MG63 (cell line): ENCODE measurements around the gene PCLO. TPM values are rescaled to one million over a fixed set of nuclear protein-coding genes. Genes with fewer than 3 reads are reported as not detected.
"Not testable (repeated sequence)": the region's sequence is repeated elsewhere in the genome, so short reads cannot be mapped to it uniquely, and the experiment has no call there.

Experiments used
- DNase-seq: peaks from one replicate; pipeline ENCODE4 v3.0.0-alpha.2; 2020
- H3K27me3 ChIP-seq: fragments of 250-450 bp; sonication (Bioruptor Pico); 2 replicates; pipeline ENCODE4 v1.5.1; 2020; ENCODE audit warnings: mild to moderate bottlenecking, moderate library complexity
- H3K36me3 ChIP-seq: fragments of 250-450 bp; sonication (Bioruptor Pico); 2 replicates; pipeline ENCODE4 v1.5.1; 2020; ENCODE audit warnings: mild to moderate bottlenecking, moderate library complexity
- H3K4me3 ChIP-seq: fragments of 250-450 bp; sonication (Bioruptor Pico); 2 replicates; pipeline ENCODE4 v1.5.1; 2020; ENCODE audit warnings: mild to moderate bottlenecking, moderate library complexity
- H3K9me3 ChIP-seq: fragments of 250-450 bp; sonication (Bioruptor Pico); 2 replicates; pipeline ENCODE4 v1.5.1; 2020; ENCODE audit warnings: mild to moderate bottlenecking, moderate library complexity
- total RNA-seq: library from RNA; depleted of rRNA; stranded (reverse); fragments of >200 nt; shearing (Covaris generic); gene quantifications from 2 replicates; pipeline ENCODE4 v1.2.3, GENCODE V29; 2014; ENCODE audit warnings: low replicate concordance

The PCLO gene
- total RNA-seq, 1 experiment from 2014 or later = not detected

DNA sequence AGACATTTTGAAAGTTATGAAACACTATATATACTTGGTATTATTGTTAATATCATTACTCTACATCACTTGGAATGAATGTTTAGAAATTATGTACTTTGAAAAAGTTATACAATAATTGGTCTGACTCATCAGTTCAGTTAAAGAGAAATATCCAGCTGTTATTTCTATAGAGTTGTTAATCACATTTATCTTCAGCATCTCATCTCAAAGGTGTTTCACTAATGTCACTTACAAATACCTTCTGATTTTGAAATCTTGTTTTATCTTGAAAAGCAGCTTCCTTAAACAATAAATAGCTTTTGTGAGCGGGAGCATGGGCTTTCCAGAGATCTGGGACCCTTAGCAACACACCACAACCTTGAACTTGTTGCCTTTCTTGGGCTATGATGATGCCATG, 205.2 kb downstream of the PCLO start:
- no peaks in the 10 kb centered on the region for H3K27me3 ChIP-seq
- no peak overlapping the region for H3K4me3 ChIP-seq
- no peak for DNase-seq
- H3K36me3 ChIP-seq = no peaks in the 10 kb centered on the region
- H3K9me3 ChIP-seq = no peaks in the 10 kb centered on the region

DNA sequence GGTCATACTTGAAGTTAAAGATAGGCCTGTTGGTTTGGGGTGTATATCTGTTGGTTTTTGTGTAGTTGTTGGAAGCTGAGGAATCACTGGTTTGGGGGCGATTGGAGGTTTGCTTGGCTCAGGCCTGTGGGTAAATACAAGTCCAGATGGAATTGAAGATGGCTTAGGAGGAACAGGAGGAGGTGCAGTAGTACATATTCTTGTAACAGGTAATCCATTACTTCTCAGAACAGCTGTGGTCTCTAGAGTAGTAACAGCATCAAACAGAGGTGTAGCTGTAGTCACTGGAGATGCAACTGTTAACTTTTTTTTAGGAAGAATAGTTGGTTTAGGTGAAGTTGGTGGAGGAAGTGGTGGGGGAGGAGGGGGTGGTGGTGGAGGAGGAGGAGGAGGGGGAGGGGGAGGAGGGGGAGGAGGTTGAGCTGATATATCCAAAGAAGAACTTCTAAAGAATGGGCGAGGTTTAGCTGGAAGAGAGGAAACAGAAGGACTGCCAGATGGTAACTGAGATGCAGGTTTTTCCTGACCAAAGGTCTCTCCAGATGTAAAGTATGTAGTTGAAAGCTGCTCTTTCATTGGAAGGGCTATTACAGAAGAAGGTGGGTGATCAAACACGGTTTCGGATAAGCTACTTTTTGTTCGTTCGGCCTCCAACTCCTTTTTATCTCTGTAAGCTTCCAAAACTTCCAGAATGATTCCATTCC, 209.2 kb downstream of the PCLO start:
- Histone ChIP-seq H3K36me3 (no peaks in the 10 kb centered on the region), H3K27me3 (no peaks in the 10 kb centered on the region), H3K4me3 (no peak overlapping the region), H3K9me3 (no peaks in the 10 kb centered on the region)
- no peak for DNase-seq

DNA sequence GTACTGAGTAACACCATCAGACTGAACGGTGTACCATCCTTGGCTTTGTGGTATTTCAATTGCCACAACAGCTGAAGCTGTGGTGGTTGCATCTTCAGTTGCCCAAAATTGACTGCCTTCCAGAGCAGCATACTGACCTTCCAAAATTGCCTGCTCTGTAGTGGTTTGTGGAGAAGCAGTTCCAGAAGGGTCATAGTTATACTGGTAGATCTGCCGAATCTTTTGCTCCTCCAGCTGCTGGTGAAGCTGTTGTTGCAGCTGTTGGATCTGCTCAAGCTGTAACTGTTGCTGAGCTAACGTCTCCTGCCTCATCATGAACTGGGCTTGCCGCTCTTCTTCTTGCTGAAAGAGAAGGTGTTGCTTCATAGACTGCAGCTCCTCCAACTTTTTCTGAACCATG, 212.2 kb downstream of the PCLO start:
- H3K4me3 ChIP-seq = no peak overlapping the region
- H3K27me3 ChIP-seq = no peaks in the 10 kb centered on the region
- no peaks in the 10 kb centered on the region for H3K36me3 ChIP-seq
- H3K9me3 ChIP-seq = no peaks in the 10 kb centered on the region
- DNase-seq = no peak

DNA sequence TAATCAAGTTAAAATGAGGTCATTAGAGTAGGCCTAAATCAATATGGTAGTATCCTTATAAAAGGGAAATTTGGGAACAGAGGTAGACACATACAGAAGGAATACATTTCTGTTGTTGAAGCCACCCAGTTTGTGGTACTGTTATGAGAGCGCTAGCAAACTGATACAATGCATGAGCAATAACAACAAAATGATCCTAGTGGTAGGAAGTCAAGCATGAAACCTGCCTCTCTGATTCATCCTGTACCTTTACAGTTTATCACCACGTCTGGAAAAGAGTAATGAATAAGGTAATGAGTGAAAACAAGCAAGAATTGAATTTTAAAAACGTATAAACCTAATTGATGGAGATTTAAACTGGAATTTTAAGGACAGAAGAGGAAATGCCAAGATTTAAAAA, 217.2 kb downstream of the PCLO start:
- no peaks in the 10 kb centered on the region for H3K27me3 ChIP-seq
- no peak for DNase-seq
- no peak overlapping the region for H3K4me3 ChIP-seq
- no peaks in the 10 kb centered on the region for H3K36me3 ChIP-seq
- no peaks in the 10 kb centered on the region for H3K9me3 ChIP-seq

DNA sequence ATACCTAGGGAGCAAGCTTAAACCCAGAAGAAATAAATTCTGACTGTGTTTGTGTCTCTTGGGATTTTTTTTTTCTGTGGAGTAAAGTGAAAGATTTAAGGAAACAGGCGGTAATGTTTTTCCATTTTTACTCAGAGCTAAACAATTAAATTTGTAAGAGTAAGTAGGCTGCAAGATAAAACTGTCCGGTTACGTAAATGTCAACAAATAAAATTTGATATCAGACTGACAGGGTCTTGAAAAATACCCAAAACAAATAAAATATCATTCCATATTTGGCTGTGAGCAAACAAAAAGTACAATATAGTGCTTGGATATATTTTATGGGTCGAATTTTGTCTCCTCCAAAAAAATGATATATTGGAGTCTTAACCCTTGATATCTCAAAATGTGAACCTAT, 217.6 kb downstream of the PCLO start:
- Histone ChIP-seq H3K36me3 (no peaks in the 10 kb centered on the region), H3K4me3 (no peak overlapping the region), H3K27me3 (no peaks in the 10 kb centered on the region), H3K9me3 (no peaks in the 10 kb centered on the region)
- DNase-seq = no peak

DNA sequence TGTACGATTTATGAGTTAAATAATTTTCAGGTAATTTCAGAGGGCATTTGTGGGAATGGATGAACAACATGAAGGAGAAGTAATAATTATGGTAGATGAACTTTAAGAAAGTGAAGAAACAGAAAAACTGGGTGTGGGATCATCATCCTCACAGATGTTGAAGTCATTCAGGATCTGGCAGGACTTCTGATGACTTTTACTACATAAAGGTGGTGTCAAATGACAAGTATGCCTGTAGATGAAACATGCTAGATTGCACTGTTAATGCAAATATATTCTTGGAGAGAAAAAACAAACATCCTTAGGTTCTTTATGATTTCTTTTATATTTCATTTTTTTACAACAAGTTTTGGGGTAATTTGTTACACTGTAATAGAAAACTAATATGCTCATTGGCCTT, 230.2 kb downstream of the PCLO start:
- Histone ChIP-seq H3K4me3 (no peak overlapping the region), H3K36me3 (no peaks in the 10 kb centered on the region), H3K27me3 (no peaks in the 10 kb centered on the region), H3K9me3 (no peaks in the 10 kb centered on the region)
- no peak for DNase-seq

DNA sequence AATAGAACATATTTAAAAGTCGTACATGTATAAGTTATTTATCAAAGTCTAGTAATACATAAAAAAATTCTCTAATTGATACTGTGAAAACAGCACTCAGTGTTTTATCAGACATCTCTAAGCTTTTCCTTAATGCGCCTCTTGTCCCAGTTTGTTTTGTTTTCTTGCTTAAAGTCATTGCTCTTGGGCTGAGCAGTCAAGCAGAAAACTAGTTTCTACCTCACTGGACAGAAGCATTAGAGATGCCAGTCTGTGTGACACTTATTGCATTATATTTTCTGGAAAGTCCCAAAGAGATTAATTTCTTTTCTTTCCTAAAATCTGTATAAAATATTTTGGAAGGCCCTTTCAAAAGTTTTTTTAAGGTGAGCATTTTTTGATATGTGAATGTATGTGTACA, 236.2 kb downstream of the PCLO start:
- no peak overlapping the region for H3K4me3 ChIP-seq
- no peaks in the 10 kb centered on the region for H3K27me3 ChIP-seq
- no peak for DNase-seq
- H3K9me3 ChIP-seq = no peaks in the 10 kb centered on the region
- no peaks in the 10 kb centered on the region for H3K36me3 ChIP-seq

DNA sequence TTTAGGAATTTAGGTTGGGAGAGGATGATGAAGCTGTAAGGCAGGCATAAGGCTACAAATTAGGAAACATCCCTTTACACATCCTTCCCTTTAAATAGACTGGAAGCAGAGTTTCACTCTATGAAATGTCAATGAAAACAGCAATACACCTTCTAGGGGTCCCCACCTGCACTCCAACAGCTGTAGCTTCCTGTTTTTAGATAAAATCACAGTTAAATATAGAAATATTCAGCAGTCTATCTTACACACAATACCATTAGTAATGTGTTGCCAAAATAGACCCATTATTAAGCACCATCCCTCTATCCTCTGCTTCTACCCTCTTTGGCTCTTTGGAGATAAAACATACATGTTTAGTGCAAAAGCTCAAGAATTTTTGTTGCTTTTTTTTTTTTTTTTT, 237.4 kb downstream of the PCLO start:
- Histone ChIP-seq H3K27me3 (no peaks in the 10 kb centered on the region), H3K4me3 (no peak overlapping the region), H3K36me3 (no peaks in the 10 kb centered on the region), H3K9me3 (no peaks in the 10 kb centered on the region)
- DNase-seq = no peak

DNA sequence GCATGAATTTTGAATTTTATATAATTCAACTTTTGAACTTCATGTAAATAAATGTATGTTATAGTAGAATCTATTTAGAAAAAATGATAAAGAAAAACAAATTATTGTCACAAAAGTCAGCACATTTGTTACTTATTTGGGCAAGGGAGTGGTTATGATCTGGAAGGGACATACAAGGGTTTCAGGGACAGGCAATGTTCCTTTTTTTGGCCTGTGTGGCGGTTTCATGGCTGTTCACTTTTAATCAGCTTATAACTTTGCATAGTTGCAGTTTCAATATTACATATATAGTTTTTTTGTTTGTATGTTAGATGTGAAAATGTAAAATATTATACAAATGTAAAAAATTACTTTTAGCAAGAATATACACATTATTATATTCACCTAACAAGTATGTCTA, 256.2 kb downstream of the PCLO start:
- no peak for DNase-seq
- no peak overlapping the region for H3K4me3 ChIP-seq
- no peaks in the 10 kb centered on the region for H3K27me3 ChIP-seq
- H3K9me3 ChIP-seq = no peaks in the 10 kb centered on the region
- H3K36me3 ChIP-seq = no peaks in the 10 kb centered on the region

DNA sequence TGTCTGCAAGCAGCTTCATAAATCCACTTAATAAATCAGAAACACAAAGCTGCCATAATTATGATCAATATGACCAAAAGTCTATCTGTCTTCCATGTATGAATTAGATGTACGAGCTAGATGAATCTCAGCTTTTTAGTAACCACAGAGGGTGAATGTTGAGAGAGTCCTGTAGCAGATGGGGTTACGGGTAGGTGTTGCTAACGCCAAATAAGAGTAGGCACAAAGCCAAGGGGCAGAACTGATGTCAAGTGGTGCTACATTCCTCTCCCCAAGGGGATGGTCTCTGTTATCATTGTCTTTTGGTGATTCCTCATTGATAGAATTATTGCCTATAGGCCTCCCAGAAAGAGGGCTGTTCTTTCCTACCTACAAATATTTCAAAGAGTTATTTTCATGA, 257.8 kb downstream of the PCLO start:
- H3K9me3 ChIP-seq = no peaks in the 10 kb centered on the region
- no peaks in the 10 kb centered on the region for H3K36me3 ChIP-seq
- DNase-seq = no peak
- H3K27me3 ChIP-seq = no peaks in the 10 kb centered on the region
- no peak overlapping the region for H3K4me3 ChIP-seq

DNA sequence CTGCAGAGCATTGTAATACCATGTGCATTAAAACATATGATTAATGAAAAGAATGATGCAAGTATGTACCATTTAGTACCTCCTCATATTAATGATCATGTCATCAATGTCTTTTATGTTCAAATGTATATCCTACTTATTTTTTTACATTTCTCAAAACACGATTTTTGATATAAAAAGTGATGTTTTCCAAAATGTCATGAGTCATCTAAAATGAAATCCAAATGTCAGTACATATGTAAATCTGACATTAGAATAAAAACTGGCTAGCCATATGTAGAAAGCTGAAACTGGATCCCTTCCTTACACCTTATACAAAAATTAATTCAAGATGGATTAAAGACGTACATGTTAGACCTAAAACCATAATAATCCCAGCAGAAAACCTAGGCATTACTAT, 261.6 kb downstream of the PCLO start:
- DNase-seq, H3K36me3 ChIP-seq, H3K4me3 ChIP-seq, H3K9me3 ChIP-seq, H3K27me3 ChIP-seq: not testable (repeated sequence)

DNA sequence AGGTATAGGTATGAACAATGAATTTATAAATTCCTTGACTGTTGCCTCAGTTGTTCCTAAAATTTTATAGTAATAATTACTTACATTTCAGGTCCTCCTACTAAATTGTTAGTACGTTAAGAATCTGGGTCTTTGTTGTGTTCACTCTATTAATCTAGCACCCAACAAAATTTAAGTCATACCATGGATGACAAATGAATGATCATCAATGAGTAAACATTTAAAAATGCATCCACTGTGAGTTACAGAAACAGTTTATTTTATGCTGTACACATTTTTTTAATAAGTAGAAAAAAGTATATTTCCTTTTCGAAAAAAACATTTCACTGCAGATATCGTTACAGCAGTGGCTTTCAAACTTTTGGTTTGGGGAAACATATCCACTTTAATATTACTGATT, 265.2 kb downstream of the PCLO start:
- DNase-seq = no peak
- no peaks in the 10 kb centered on the region for H3K36me3 ChIP-seq
- H3K9me3 ChIP-seq = no peaks in the 10 kb centered on the region

DNA sequence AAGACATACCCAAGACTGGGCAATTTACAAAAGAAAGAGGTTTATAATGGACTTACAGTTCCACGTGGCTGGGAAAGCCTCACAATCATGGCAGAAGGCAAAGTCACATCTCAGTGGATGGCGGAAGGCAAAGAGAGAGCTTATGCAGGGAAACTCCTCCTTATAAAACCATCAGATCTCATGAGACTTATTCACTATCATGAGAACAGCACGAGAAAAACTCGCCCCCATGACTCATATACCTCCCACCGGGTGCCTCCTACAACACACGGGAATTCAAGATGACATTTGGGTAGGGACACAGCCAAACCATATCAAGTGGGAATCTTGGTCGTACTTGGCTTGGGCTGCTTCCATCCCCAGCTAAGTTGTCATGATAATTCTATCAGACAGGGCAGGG, 268.3 kb downstream of the PCLO start:
- not testable (repeated sequence) for H3K4me3 ChIP-seq, H3K36me3 ChIP-seq, H3K27me3 ChIP-seq, H3K9me3 ChIP-seq
- peak; percentile 0 for DNase-seq

More for the DNA sequence above, 265.2 kb downstream of the PCLO start:
- no peak overlapping the region for H3K4me3 ChIP-seq
- H3K27me3 ChIP-seq = no peaks in the 10 kb centered on the region

DNA sequence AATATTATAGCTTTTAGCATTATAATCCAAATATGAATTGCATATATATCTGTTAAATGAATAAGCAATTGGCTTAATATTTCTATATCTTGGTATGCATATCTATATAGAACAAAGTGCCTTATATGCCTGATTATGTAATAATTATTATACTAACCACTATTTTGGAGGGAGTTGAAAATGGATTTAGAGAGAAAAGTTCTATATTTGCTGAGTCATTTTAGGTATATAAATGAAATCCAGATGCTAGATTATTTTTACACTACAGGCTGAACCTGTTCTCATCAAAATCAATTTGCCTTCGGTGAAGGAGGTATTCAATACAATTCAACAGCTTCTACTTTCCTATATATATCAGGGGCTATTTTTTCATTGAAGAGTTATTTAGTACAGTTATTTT, 276.4 kb downstream of the PCLO start:
- Histone ChIP-seq H3K36me3 (no peaks in the 10 kb centered on the region), H3K9me3 (no peaks in the 10 kb centered on the region), H3K4me3 (no peak overlapping the region), H3K27me3 (no peaks in the 10 kb centered on the region)
- DNase-seq = no peak

DNA sequence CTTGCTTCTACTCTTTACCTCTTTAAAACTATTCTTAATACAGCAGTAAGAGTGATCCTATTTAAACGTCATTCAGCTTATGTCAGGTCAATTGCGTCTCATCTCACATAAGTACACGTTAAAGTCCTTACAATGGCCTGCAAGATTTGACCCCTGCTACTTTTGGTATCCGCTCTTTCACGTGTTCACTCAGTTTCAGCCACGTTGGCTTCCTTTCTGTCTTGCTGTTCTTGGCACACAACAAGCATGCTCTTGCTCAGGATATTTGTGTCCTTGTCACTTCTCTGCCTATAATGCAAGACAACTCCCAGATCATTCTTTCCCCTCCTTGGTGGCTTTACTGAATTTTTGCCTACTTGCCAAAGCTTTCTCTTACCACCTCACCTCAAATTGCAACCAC, 296.8 kb downstream of the PCLO start:
- no peaks in the 10 kb centered on the region for H3K27me3 ChIP-seq
- no peaks in the 10 kb centered on the region for H3K36me3 ChIP-seq
- no peaks in the 10 kb centered on the region for H3K9me3 ChIP-seq
- no peak overlapping the region for H3K4me3 ChIP-seq
- DNase-seq = no peak

DNA sequence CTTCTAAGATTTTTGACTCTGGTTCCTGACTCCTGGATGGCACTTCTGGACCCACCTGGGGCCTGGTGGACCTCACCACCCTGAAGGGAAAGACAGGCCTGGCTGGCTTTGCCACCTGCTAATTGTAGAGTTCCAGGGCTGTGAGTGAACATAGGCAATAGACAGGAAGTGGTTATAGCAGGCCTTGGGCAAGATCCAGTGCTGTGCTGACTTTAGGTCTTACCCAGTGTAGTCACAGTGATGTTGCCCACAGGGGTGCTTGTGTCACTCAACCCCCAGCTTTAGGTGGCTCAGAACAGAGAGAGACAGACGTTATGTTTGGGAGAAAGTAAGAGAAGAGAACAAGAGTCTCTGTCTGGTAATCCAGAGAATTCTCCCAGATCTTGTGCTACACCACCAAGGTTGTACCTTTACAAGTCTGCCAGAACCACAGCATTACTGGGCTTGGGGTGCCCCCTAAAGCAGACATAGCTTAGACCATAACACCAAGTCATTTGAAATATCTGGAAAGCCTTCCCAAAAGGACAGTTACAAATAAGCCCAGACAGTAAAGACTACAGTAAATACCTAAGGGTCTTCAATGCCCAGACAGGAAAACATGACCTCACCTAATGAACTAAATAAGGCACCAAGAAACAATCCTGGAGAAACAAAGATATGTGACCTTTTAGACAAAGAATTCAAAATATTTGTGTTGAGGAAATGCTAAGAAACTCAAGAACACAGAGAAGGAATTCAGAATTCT, 303.4 kb downstream of the PCLO start:
- no peaks in the 10 kb centered on the region for H3K36me3 ChIP-seq
- H3K4me3 ChIP-seq = no peak overlapping the region
- H3K9me3 ChIP-seq = no peaks in the 10 kb centered on the region
- peak; percentile 1 for DNase-seq
- no peaks in the 10 kb centered on the region for H3K27me3 ChIP-seq

DNA sequence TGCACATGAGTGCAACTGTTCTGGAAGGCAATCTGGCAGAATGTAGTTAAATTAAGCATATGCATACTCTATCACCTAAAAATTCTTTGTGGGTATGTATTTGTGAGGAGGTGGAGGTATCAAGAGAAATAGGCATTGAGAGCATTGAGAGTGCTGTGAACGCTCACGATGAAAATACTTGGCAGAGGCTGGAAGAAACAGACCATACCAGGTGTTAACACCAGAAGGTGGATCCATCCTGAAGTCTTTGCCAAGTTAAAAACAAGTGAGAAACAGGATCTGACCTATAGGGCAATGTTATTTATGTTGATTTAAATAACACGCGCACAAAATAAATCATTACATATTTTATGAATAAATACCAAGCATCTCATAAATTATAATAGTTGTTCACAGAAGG, 311.6 kb downstream of the PCLO start:
- no peak overlapping the region for H3K4me3 ChIP-seq
- H3K9me3 ChIP-seq = no peaks in the 10 kb centered on the region
- no peaks in the 10 kb centered on the region for H3K27me3 ChIP-seq
- DNase-seq = no peak
- no peaks in the 10 kb centered on the region for H3K36me3 ChIP-seq

DNA sequence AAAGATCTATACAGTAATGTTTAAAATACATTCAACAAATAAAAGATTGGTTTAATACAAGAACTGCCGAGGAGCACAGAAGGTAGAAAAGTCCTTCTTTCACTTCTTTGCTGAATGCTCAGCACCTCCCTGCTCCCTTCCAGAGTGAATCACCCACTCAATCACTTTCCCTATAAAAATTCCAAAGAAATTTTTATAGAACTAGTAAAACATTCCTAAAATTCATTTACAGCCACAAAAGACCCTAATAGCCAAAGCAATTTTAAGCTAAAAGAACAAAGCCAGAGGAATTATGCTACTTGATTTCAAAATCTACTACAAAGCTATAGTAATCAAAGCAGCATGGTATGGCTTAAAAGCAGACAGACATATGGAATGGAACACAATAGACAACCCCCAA, 320.9 kb downstream of the PCLO start:
- no peaks in the 10 kb centered on the region for H3K36me3 ChIP-seq
- no peak overlapping the region for H3K4me3 ChIP-seq
- H3K27me3 ChIP-seq = no peaks in the 10 kb centered on the region
- no peak for DNase-seq
- no peaks in the 10 kb centered on the region for H3K9me3 ChIP-seq
